Panc1 (cell line): ENCODE results near the gene C4orf50.

Source experiments
- POLR2AphosphoS5 ChIP-seq: IDR thresholded peaks from 2 replicates; pipeline ENCODE4 v1.6.1; 2012; ENCODE audit warnings: mild to moderate bottlenecking, low read depth, low read length, moderate library complexity
- TF ChIP-seq, protein P1 (sequence below): fragments of 450-650 bp; IDR thresholded peaks from 2 replicates; pipeline ENCODE4 v1.5.1; 2017; ENCODE audit warnings: mild to moderate bottlenecking

DNA sequence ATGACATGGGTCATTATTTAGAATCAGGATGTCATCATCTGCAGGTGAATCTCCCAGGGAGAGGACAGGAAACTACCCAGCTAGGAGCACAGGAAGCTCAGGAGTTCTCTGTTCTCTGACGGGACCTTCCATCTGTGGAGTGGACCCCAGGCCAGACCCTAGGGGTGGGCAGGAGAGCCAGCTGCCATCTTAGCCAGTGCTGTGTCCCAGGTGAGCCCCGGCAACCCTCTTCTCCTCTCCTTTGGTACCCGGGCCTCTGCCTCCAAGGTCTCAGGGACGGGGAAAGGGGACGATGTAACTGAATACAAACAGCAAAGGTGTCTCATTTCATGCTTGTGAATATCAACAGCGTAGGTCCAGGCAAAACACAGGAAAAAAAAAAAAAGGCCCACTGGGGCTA lies 48.5 kb downstream of the C4orf50 start:
- TF ChIP-seq, protein P1, sequence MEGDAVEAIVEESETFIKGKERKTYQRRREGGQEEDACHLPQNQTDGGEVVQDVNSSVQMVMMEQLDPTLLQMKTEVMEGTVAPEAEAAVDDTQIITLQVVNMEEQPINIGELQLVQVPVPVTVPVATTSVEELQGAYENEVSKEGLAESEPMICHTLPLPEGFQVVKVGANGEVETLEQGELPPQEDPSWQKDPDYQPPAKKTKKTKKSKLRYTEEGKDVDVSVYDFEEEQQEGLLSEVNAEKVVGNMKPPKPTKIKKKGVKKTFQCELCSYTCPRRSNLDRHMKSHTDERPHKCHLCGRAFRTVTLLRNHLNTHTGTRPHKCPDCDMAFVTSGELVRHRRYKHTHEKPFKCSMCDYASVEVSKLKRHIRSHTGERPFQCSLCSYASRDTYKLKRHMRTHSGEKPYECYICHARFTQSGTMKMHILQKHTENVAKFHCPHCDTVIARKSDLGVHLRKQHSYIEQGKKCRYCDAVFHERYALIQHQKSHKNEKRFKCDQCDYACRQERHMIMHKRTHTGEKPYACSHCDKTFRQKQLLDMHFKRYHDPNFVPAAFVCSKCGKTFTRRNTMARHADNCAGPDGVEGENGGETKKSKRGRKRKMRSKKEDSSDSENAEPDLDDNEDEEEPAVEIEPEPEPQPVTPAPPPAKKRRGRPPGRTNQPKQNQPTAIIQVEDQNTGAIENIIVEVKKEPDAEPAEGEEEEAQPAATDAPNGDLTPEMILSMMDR = no peak
- TF ChIP-seq POLR2AphosphoS5 = no peak
